Measurements from ENCODE around the gene METAP1D. TPM values are rescaled to one million over a fixed set of nuclear protein-coding genes. Genes with fewer than 3 reads are reported as not detected.

Gene METAP1D
- total and polyA plus RNA-seq, 7 donors: 6.3 to 12.4 (median 10.0) TPM

- 3 to 6% (median 6%) methylated on average over 60 to 72 of the region's 72 CpGs for WGBS, 3 donors
- ATAC-seq: no peak
- DNase-seq: no peak
- H3K4me1 ChIP-seq: peaks cover 66% of the 10 kb centered on the region
- H3K27ac ChIP-seq: no peak overlapping the region
- H3K9me3 ChIP-seq: no peaks in the 10 kb centered on the region
- no peaks in the 10 kb centered on the region for H3K36me3 ChIP-seq (ENCODE audit: insufficient read depth in 1 of 2, low read depth in 1 of 2)
- peaks cover 0 to 100% (median 79%) of the 10 kb centered on the region in 3 donors for H3K27me3 ChIP-seq (ENCODE audit: insufficient read depth in 3 of 3, low read length in 2 of 3)
- H3K4me3 ChIP-seq: peak overlapping the region; percentile 5
- intact Hi-C loops (cut with DNase I): loop anchor here (5.0 to 10.0 kb wide), 5 partner anchors 98 to 506 kb away; partner anchors contain the start of gene HAT1 (in 1 of the 2)
- TF ChIP-seq CTCF (IDR thresholded peaks at IDR 0.05): no peak
Measured at GRCh38 chr2:172100080-172100934, 100.6 kb downstream of the METAP1D start.

GRCh38 chr2:172100935-172101820 is 101.4 kb downstream of the METAP1D start:
- 6 to 8% (median 8%) methylated on average over 54 of the region's 54 CpGs for WGBS, 3 donors
- peak overlapping the region; percentile 69 for H3K4me3 ChIP-seq
- ATAC-seq (no peak), DNase-seq (no peak)
- intact Hi-C loops (cut with DNase I): loop anchor here (5.0 to 10.0 kb wide), 5 partner anchors 99 to 506 kb away; partner anchors contain the start of gene HAT1 (in 1 of the 2)
- peaks cover 64% of the 10 kb centered on the region for H3K4me1 ChIP-seq
- H3K9me3 ChIP-seq: no peaks in the 10 kb centered on the region
- peaks cover 0 to 100% (median 79%) of the 10 kb centered on the region in 3 donors for H3K27me3 ChIP-seq (ENCODE audit: insufficient read depth in 3 of 3, low read length in 2 of 3)
- H3K36me3 ChIP-seq (ENCODE audit: insufficient read depth in 1 of 2, low read depth in 1 of 2): no peaks in the 10 kb centered on the region
- no peak overlapping the region for H3K27ac ChIP-seq
- no peak for TF ChIP-seq CTCF (IDR thresholded peaks at IDR 0.05)

- 2 to 3% (median 2%) methylated on average over 35 to 36 of the region's 36 CpGs for WGBS, 3 donors
- Histone ChIP-seq H3K4me1 (peaks cover 59% of the 10 kb centered on the region), H3K27ac (no peak overlapping the region), H3K36me3 (ENCODE audit: insufficient read depth in 1 of 2, low read depth in 1 of 2) (no peaks in the 10 kb centered on the region), H3K4me3 (peak overlapping the region; percentile 69), H3K9me3 (no peaks in the 10 kb centered on the region), H3K27me3 (ENCODE audit: insufficient read depth in 3 of 3, low read length in 2 of 3) (peaks cover 0 to 100% (median 78%) of the 10 kb centered on the region in 3 donors)
- DNase-seq: no peak
- intact Hi-C loops (cut with DNase I): loop anchor here (5.0 to 10.0 kb wide), 5 partner anchors 100 to 507 kb away; partner anchors contain the start of gene HAT1 (in 1 of the 2)
- TF ChIP-seq CTCF (IDR thresholded peaks at IDR 0.05): no peak
- ATAC-seq: peak in 1 of 4 donors; percentile 15
Measured at GRCh38 chr2:172101821-172102390, 102.2 kb downstream of the METAP1D start.
